Measurements from ENCODE around the gene RBM33.
A peak's percentile ranks its signal among the peaks of the same experiment; 100 is the strongest.

Gene RBM33

GRCh38 chr7:155775691-155776090 lies 131.2 kb downstream of the RBM33 start:
- DNase-seq = no peak

- no peak for DNase-seq
Measured at GRCh38 chr7:155776606-155777005, 132.1 kb downstream of the RBM33 start.

- DNase-seq = no peak
Measured at GRCh38 chr7:155778349-155778748, 133.9 kb downstream of the RBM33 start.

- DNase-seq = no peak
Measured at GRCh38 chr7:155780884-155781283, 136.4 kb downstream of the RBM33 start.

GRCh38 chr7:155781433-155781832 lies 137.0 kb downstream of the RBM33 start:
- no peak for DNase-seq

GRCh38 chr7:155782466-155782865 lies 138.0 kb downstream of the RBM33 start:
- DNase-seq = no peak

GRCh38 chr7:155785536-155785935 lies 141.1 kb downstream of the RBM33 start:
- DNase-seq = no peak

GRCh38 chr7:155786491-155786890 lies 142.0 kb downstream of the RBM33 start:
- no peak for DNase-seq

- no peak for DNase-seq
Measured at GRCh38 chr7:155787171-155787851, 142.8 kb downstream of the RBM33 start.

- no peak for DNase-seq
Measured at GRCh38 chr7:155788616-155789000, 144.1 kb downstream of the RBM33 start.

- no peak for DNase-seq
Measured at GRCh38 chr7:155789001-155789725, 144.7 kb downstream of the RBM33 start.

GRCh38 chr7:155790666-155791065 lies 146.2 kb downstream of the RBM33 start:
- no peak for DNase-seq

GRCh38 chr7:155791214-155791737 lies 146.8 kb downstream of the RBM33 start:
- DNase-seq = no peak

- DNase-seq = no peak
Measured at GRCh38 chr7:155791836-155792235, 147.4 kb downstream of the RBM33 start.

GRCh38 chr7:155792315-155792960 lies 148.0 kb downstream of the RBM33 start:
- no peak for DNase-seq

GRCh38 chr7:155792999-155793560 lies 148.6 kb downstream of the RBM33 start:
- DNase-seq = no peak

- no peak for DNase-seq
Measured at GRCh38 chr7:155793720-155794119, 149.3 kb downstream of the RBM33 start.

- no peak for DNase-seq
Measured at GRCh38 chr7:155794196-155794595, 149.7 kb downstream of the RBM33 start.

- no peak for DNase-seq
Measured at GRCh38 chr7:155795401-155795800, 150.9 kb downstream of the RBM33 start.

GRCh38 chr7:155795951-155796350 lies 151.5 kb downstream of the RBM33 start:
- DNase-seq = no peak

GRCh38 chr7:155796381-155797261 lies 152.2 kb downstream of the RBM33 start:
- DNase-seq = peak; percentile 52
